Endodermal cell (in vitro differentiated cells): ENCODE measurements around the gene L1CAM. TPM values are rescaled to one million over a fixed set of nuclear protein-coding genes. Genes with fewer than 3 reads are reported as not detected.
A peak's percentile ranks its signal among the peaks of the same experiment; 100 is the strongest.

Source experiments
- DNase-seq: peaks from one replicate; pipeline ENCODE4 v3.0.0-alpha.2; 2017
- H3K27ac ChIP-seq: 2 replicates; pipeline ENCODE4 v1.5.1; 2013; ENCODE audit warnings: mild to moderate bottlenecking, low read depth, low read length, moderate library complexity
- H3K27me3 ChIP-seq: 2 replicates; pipeline ENCODE4 v1.6.1; 2013; ENCODE audit warnings: mild to moderate bottlenecking, low read length, moderate library complexity; ENCODE audit not compliant: insufficient read depth, control insufficient read depth, poor library complexity, severe bottlenecking
- H3K36me3 ChIP-seq: 2 replicates; pipeline ENCODE4 v1.7.0; 2013; ENCODE audit warnings: mild to moderate bottlenecking, low read length, moderate library complexity; ENCODE audit not compliant: control insufficient read depth, insufficient read depth
- H3K4me1 ChIP-seq: one replicate; pipeline ENCODE4 v1.7.0; 2013; ENCODE audit warnings: low read length; ENCODE audit not compliant: control insufficient read depth, insufficient read depth
- H3K4me3 ChIP-seq: 2 replicates; pipeline ENCODE4 v1.5.1; 2013; ENCODE audit warnings: mild to moderate bottlenecking, low read length, moderate library complexity
- H3K9ac ChIP-seq: 2 replicates; pipeline ENCODE4 v1.6.1; 2013; ENCODE audit warnings: mild to moderate bottlenecking, low read length, moderate library complexity; ENCODE audit not compliant: poor library complexity, severe bottlenecking; ENCODE audit errors: extremely low read depth
- H3K9me3 ChIP-seq: 2 replicates; pipeline ENCODE4 v1.6.1; 2013; ENCODE audit warnings: mild to moderate bottlenecking, low read length, moderate library complexity; ENCODE audit not compliant: control insufficient read depth
- H3K27ac Mint-ChIP-seq: 2 replicates; pipeline ENCODE4 v1.8.0; 2020; ENCODE audit warnings: mixed read lengths
- H3K27me3 Mint-ChIP-seq: 2 replicates; pipeline ENCODE4 v1.8.0; 2021; ENCODE audit warnings: mild to moderate bottlenecking, mixed read lengths; ENCODE audit not compliant: insufficient read depth
- H3K36me3 Mint-ChIP-seq: 2 replicates; pipeline ENCODE4 v1.8.0; 2020; ENCODE audit warnings: low read depth, mixed read lengths
- H3K4me1 Mint-ChIP-seq: 2 replicates; pipeline ENCODE4 v1.8.0; 2020; ENCODE audit warnings: mixed read lengths
- H3K4me3 Mint-ChIP-seq: 2 replicates; pipeline ENCODE4 v1.8.0; 2020; ENCODE audit warnings: mild to moderate bottlenecking, moderate library complexity, mixed read lengths
- H3K9me3 Mint-ChIP-seq: 2 replicates; pipeline ENCODE4 v1.8.0; 2020; ENCODE audit warnings: mild to moderate bottlenecking, mixed read lengths
- WGBS, 2 experiments: methylation state at CpG; one replicate each; pipeline versions ENCODE4 v1.1.5 to v1.1.7; 2013; ENCODE audit warnings: missing lambda C conversion rate in 2 of 2, mixed read lengths in 1 of 2; ENCODE audit not compliant: insufficient coverage in 1 of 2, insufficient read length in 1 of 2; 5-methylcytosine and 5-hydroxymethylcytosine counted together
- total RNA-seq, 2 donors: library from RNA; stranded (reverse); fragmentation: NEBNext Ultra II Directional in 1 of 2; extraction: Animal tissue kit (Norgen Biotek cat#: 25700) in 1 of 2; gene quantifications; 2 replicates in 1 of 2; 3 replicates in 1 of 2; pipeline ENCODE4 v1.2.1, GENCODE V29; 2021
- TF ChIP-seq, protein P1 (sequence below): fragments of 200-600 bp; sonication (generic); conservative IDR thresholded peaks from 2 replicates; pipeline ENCODE4 v1.5.0; 2021; ENCODE audit warnings: antibody characterized with exemption, mild to moderate bottlenecking

L1CAM gene
- total RNA-seq, 2 donors from 2014 or later = 7.5 to 29.0 TPM

- no peak overlapping the region for H3K4me3 ChIP-seq
- no peak overlapping the region for H3K27ac Mint-ChIP-seq
- H3K4me1 Mint-ChIP-seq = peaks cover 27% of the 10 kb centered on the region
- no peaks in the 10 kb centered on the region for H3K27me3 Mint-ChIP-seq
- H3K4me3 Mint-ChIP-seq = no peak overlapping the region
- TF ChIP-seq, protein P1, sequence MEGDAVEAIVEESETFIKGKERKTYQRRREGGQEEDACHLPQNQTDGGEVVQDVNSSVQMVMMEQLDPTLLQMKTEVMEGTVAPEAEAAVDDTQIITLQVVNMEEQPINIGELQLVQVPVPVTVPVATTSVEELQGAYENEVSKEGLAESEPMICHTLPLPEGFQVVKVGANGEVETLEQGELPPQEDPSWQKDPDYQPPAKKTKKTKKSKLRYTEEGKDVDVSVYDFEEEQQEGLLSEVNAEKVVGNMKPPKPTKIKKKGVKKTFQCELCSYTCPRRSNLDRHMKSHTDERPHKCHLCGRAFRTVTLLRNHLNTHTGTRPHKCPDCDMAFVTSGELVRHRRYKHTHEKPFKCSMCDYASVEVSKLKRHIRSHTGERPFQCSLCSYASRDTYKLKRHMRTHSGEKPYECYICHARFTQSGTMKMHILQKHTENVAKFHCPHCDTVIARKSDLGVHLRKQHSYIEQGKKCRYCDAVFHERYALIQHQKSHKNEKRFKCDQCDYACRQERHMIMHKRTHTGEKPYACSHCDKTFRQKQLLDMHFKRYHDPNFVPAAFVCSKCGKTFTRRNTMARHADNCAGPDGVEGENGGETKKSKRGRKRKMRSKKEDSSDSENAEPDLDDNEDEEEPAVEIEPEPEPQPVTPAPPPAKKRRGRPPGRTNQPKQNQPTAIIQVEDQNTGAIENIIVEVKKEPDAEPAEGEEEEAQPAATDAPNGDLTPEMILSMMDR = no peak
- H3K9me3 ChIP-seq = no peaks in the 10 kb centered on the region
- no peaks in the 10 kb centered on the region for H3K36me3 Mint-ChIP-seq
- peaks cover 3% of the 10 kb centered on the region for H3K4me1 ChIP-seq
- no peak overlapping the region for H3K9ac ChIP-seq
- H3K27ac ChIP-seq = no peak overlapping the region
- WGBS, 2 experiments = 79% methylated on average over 3 of the region's 3 CpGs; no CpG with 5 or more reads in 1 of the 2 experiments
- no peaks in the 10 kb centered on the region for H3K36me3 ChIP-seq
- no peak for DNase-seq
- peaks cover 56% of the 10 kb centered on the region for H3K9me3 Mint-ChIP-seq
- no peaks in the 10 kb centered on the region for H3K27me3 ChIP-seq
Observed at GRCh38 chrX:153876112-153876491, 9.9 kb downstream of the L1CAM start.

DNA sequence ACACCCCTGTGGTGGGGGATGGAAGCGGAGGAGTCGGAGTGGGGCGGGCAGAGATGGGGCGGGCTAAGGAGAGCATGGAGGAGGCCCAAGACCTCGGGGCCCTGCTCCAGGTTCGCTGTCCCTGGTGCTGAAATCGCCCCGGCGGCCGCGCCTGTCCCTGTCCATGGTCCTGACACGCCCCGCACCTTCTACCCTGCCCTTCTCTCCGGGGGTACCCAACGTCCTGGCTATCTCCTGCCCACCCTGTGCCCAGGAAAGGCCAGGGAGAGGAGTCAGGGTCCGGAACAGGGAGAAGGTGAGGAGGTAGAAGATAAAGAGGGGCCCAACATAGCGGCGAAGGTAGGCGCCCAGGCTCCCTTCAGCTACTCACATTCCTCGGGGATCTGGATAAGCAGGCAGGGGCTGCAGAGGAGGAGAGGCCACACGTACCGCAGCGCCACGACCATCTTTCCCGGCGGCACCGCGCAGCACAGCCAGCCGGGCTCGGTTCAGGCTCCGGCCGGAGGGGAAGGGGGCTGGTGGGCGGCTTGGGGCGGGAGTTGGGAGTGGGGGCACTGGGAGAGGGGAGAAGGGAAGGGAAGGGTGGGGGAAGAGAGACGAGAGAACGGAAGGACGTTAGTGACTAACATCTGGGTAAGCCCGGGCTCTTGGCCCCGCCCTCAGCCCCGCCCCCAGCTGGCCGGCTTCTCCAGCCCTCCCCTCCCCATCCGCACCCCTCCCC is 10.4 kb downstream of the L1CAM start:
- Histone ChIP-seq H3K36me3 (no peaks in the 10 kb centered on the region), H3K4me3 (no peak overlapping the region), H3K9me3 (no peaks in the 10 kb centered on the region), H3K27me3 (no peaks in the 10 kb centered on the region), H3K4me1 (peaks cover 3% of the 10 kb centered on the region), H3K27ac (no peak overlapping the region), H3K9ac (no peak overlapping the region)
- H3K27me3 Mint-ChIP-seq = no peaks in the 10 kb centered on the region
- DNase-seq = peak; percentile 91
- peaks cover 54% of the 10 kb centered on the region for H3K9me3 Mint-ChIP-seq
- TF ChIP-seq, protein P1 = no peak
- peaks cover 27% of the 10 kb centered on the region for H3K4me1 Mint-ChIP-seq
- H3K27ac Mint-ChIP-seq = no peak overlapping the region
- WGBS, 2 experiments = 0 to 2% methylated on average over 4 to 30 of the region's 42 CpGs
- no peaks in the 10 kb centered on the region for H3K36me3 Mint-ChIP-seq
- peak overlapping the region; percentile 20 for H3K4me3 Mint-ChIP-seq

DNA sequence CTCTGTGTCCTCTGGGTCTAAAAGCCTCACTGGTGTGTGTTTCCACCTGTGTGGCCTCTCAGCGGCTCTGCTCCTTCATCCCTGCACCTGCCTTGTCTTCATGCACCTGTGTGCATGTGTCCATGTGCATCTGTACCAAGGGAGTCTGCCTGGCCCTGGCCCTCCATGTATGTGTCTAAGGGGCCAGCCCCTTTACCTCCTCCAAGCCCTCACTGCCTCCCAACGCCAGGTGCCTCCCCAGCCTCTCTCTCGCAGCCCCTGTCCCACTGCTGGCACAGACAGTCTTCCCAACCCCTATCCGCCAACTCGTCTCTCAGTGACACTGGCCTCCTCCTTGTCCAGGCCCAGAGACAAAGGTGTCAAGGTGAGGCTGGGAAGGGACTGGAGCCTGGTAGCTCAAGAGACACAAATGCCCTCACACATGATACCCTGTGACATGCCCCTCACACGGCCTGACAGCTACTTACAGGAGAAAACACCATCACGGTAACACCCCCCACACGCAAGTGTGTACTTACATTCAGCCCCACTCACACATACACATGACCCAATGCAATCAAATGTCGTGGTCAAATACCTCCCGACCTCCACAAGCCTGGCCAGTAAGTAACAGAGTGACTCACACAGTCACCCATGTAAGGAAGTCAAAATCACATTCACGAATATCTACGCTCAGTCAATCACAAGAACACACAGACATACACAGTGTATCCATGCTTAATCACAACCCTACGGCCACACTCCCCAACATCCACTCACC is 11.4 kb downstream of the L1CAM start:
- H3K9me3 Mint-ChIP-seq = peaks cover 60% of the 10 kb centered on the region
- WGBS, 2 experiments = 82 to 100% methylated on average over 1 to 13 of the region's 13 CpGs
- H3K9ac ChIP-seq = no peak overlapping the region
- H3K27me3 ChIP-seq = no peaks in the 10 kb centered on the region
- no peak overlapping the region for H3K27ac ChIP-seq
- H3K4me1 ChIP-seq = peaks cover 3% of the 10 kb centered on the region
- TF ChIP-seq, protein P1 = no peak
- no peaks in the 10 kb centered on the region for H3K36me3 ChIP-seq
- no peaks in the 10 kb centered on the region for H3K36me3 Mint-ChIP-seq
- no peak overlapping the region for H3K4me3 Mint-ChIP-seq
- no peaks in the 10 kb centered on the region for H3K9me3 ChIP-seq
- no peak overlapping the region for H3K27ac Mint-ChIP-seq
- no peak for DNase-seq
- peaks cover 24% of the 10 kb centered on the region for H3K4me1 Mint-ChIP-seq
- H3K27me3 Mint-ChIP-seq = no peaks in the 10 kb centered on the region
- H3K4me3 ChIP-seq = no peak overlapping the region
